AG20443 (cell line): ENCODE data around the gene IL22RA2.

Experiments used
- DNase-seq: peaks from one replicate; pipeline ENCODE4 v3.0.0; 2012; ENCODE audit warnings: low spot score, mixed read lengths

Gene IL22RA2

DNA sequence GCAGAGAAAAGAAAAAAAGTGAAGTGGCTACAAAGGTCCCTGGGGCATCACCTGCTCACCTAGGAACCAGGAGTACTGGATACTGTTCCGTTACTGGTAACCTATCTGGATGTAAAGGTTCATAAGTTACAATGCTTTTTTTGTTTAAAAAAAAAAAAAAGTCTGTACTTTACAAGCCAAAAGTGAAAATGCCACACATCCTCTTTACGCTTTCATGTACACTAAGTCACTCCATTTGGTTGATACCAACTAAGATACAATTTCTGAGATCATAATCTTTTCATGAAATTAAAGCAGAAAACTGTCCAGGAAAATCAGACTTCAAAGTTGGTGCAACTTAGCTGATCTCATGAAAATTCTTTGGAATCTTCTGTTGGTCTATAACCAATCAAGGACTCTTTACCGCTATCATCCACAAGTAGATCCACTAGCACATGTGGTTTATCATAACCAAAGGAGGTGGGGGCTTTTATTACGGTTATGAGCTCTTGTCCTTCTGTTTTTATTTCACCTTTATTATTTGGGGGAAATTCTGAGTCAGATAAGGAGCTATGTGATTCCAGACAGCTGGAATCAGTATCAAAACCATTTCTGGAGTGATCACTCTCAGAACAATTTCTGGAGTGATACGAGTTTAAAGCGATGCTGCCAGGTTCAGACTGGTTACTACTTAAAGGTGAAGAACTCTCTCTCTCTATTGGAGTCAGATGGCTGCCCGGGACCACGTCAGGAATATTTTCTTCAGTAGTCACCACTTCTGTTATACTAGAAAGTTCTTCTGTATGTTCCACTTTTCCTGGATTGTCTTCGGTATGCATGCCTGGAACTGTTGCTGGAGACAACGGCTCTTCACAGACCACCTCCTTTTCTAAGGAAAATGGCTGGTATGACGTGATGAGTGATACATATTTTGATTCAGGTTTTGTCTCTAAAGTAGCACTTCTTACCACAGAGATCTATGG lies 24.5 kb upstream of the IL22RA2 start:
- no peak for DNase-seq

DNA sequence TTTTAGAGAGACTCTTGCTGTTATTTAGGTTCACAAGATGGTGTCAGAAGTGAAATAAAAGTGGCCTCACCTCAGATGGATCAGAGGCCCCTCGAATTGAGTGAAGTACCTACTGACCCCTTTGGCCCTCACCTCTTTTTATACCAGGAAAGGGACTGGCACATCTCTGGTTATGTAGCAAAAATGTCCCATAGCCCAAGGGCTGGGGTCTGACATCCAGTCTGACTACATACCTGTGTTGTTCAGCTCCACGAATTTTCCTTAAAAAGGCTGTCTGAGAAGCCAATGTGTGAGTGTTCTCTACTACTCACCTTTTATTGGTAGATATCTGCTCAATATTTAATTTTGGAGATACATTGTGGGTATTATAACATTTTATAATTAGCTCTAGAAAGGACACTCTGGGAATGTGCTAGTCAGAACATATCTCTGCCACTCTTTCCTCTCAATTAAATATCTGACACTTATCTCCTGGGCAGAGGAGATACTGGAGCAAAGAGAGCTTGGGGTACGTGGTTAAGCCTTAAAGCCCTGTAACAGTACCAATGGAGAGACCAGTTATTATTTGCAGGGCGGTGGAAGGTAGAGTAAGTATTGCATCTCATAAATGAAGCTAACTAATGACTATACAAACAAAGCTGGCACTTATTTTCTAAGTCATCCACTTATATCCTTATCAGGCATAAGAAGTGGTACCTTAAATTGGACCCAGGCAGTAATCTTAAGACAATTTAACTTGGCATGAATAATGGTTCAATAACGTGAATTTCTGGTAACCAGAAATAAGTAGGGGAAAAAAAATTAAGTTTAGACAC lies 20.0 kb upstream of the IL22RA2 start:
- no peak for DNase-seq

DNA sequence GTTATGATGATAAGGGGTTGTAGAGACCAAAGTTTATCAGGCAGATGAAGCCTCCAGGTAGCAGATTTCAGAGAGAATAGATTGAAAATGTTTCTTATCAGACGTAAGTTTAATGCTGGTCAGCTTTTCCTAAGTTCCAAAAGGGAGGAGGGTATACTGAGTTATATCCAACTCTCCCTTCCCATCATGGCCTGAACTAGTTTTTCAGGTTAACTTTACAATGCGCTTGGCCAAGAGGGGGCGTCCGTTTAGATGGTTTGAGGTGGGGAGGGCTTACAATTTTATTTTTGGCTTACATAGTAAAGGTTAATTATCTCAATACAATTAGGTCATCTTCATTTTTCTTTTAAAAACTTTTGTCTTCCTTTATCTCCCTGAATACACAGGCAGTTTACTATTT lies 19.4 kb upstream of the IL22RA2 start:
- DNase-seq = no peak

- no peak for DNase-seq
Observed at GRCh38 chr6:137191670-137192069, 18.2 kb upstream of the IL22RA2 start.

GRCh38 chr6:137191236-137191635 lies 17.8 kb upstream of the IL22RA2 start:
- no peak for DNase-seq

GRCh38 chr6:137190583-137191094 lies 17.2 kb upstream of the IL22RA2 start:
- no peak for DNase-seq

DNA sequence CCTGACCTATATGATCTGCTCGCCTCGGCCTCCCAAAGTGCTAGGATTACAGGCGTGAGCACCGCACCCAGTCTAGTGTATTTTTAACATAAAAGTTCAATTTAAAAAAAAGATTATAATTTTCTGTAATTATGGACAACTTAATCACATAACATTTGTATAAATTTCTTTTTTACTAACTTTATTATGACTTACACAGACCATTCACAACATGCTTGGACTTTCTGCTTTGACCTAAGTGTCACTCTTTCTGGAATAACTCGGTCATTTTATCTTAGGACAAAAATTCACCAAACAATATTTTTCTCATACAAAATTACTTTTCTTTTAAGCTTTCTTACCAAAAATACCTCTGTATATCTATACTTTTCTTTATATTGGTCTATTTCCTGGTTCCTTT lies 15.4 kb upstream of the IL22RA2 start:
- no peak for DNase-seq

GRCh38 chr6:137185290-137185689 lies 11.8 kb upstream of the IL22RA2 start:
- DNase-seq = no peak

- DNase-seq = no peak
Observed at GRCh38 chr6:137182654-137183073, 9.2 kb upstream of the IL22RA2 start.

GRCh38 chr6:137181891-137182653 lies 8.6 kb upstream of the IL22RA2 start:
- DNase-seq = no peak

GRCh38 chr6:137177611-137178010 lies 4.2 kb upstream of the IL22RA2 start:
- no peak for DNase-seq

GRCh38 chr6:137176729-137177128 lies 3.3 kb upstream of the IL22RA2 start:
- DNase-seq = no peak

GRCh38 chr6:137175868-137176245 lies 2.4 kb upstream of the IL22RA2 start:
- DNase-seq = no peak

- no peak for DNase-seq
Observed at GRCh38 chr6:137175157-137175867, 1.9 kb upstream of the IL22RA2 start.

GRCh38 chr6:137172734-137173431 lies 561 bp downstream of the IL22RA2 start:
- DNase-seq = no peak

- DNase-seq = no peak
Observed at GRCh38 chr6:137171824-137172733, 1.4 kb downstream of the IL22RA2 start.

DNA sequence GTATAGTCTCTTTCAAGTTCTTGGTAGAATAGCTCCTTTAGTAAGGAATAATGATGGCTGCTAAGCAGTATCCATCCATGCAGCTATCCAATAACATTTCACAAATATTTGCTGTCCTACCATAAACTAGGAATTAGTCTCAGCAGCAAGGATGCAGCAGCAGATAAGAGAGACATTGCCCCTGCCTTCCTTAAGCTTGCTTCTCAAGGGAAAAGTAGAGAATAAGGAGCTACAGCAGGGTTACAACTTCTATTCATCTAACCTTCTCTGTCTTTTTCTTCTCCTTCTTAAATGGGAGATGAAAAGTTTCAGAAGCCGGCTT lies 2.4 kb downstream of the IL22RA2 start:
- DNase-seq = no peak

GRCh38 chr6:137170266-137171052 lies 3.0 kb downstream of the IL22RA2 start:
- no peak for DNase-seq
